IMR-90 (cell line): ENCODE results near the gene KAZALD1. TPM values are rescaled to one million over a fixed set of nuclear protein-coding genes. Genes with fewer than 3 reads are reported as not detected.
A peak's percentile ranks its signal among the peaks of the same experiment; 100 is the strongest.

Experiments
- ATAC-seq: fragments of 200-7000 bp; cut with Tn5 transposase; 2 replicates; pipeline ENCODE4 v1.9.1; 2020; ENCODE audit warnings: low read depth, mild to moderate bottlenecking, moderate library complexity
- BruUV-seq: library from RNA; stranded (reverse); fragments of 400-500 nt; replicated peaks from 2 replicates; lab custom pipeline; 2021; lab: Mats Ljungman, UMichigan
- CTCF ChIA-PET: fragments of 300-600 bp; formaldehyde crosslinking; extraction: SDS; loops from one replicate; lab custom pipeline; 2021; ENCODE audit warnings: antibody characterized with exemption; lab: Yijun Ruan, JAX
- POLR2A ChIA-PET: fragments of 300-600 bp; sonication (Branson Sonifier 250); formaldehyde crosslinking; loops from one replicate; lab custom pipeline; 2022; ENCODE audit warnings: antibody characterized with exemption; ENCODE audit not compliant: unreplicated experiment; lab: Charles Lee
- DNase-seq: peaks from one replicate; pipeline ENCODE4 v3.0.0; 2013
- H2AFZ ChIP-seq: replicated peaks from 2 replicates; pipeline ENCODE3; 2013; ENCODE audit warnings: low read length, mild to moderate bottlenecking; ENCODE audit not compliant: poor library complexity
- H2AK5ac ChIP-seq: 2 replicates; pipeline ENCODE4 v1.6.1; 2013; ENCODE audit warnings: low read depth, low read length, inconsistent platforms
- H2AK9ac ChIP-seq: replicated peaks from 2 replicates; pipeline ENCODE3; 2013; ENCODE audit warnings: mild to moderate bottlenecking, low read depth, low read length, moderate library complexity; ENCODE audit not compliant: poor library complexity
- H2BK120ac ChIP-seq: 2 replicates; pipeline ENCODE4 v1.6.1; 2013; ENCODE audit warnings: low read depth, low read length, inconsistent platforms
- H2BK15ac ChIP-seq: 3 replicates; pipeline ENCODE4 v1.6.1; 2013; ENCODE audit warnings: low read depth, low read length, inconsistent platforms
- H2BK20ac ChIP-seq: 2 replicates; pipeline ENCODE4 v1.6.1; 2013; ENCODE audit warnings: low read depth, mild to moderate bottlenecking, inconsistent platforms, low read length, moderate library complexity
- H2BK5ac ChIP-seq: 2 replicates; pipeline ENCODE4 v1.6.1; 2013; ENCODE audit warnings: mild to moderate bottlenecking, low read depth, low read length, inconsistent platforms; ENCODE audit not compliant: poor library complexity, severe bottlenecking
- H3K14ac ChIP-seq: replicated peaks from 2 replicates; pipeline ENCODE4 v1.6.1; 2013; ENCODE audit warnings: low read depth, low read length, inconsistent platforms
- H3K18ac ChIP-seq: 2 replicates; pipeline ENCODE4 v1.6.1; 2013; ENCODE audit warnings: low read depth, low read length, control low read depth
- H3K23ac ChIP-seq: 2 replicates; pipeline ENCODE4 v1.6.1; 2013; ENCODE audit warnings: low read depth, low read length, inconsistent platforms
- H3K27ac ChIP-seq: 2 replicates; pipeline ENCODE4 v1.5.1; 2013; ENCODE audit warnings: mild to moderate bottlenecking, control low read depth, low read length; ENCODE audit not compliant: insufficient read depth
- H3K27me3 ChIP-seq: 2 replicates; pipeline ENCODE4 v1.6.1; 2013; ENCODE audit warnings: low read length; ENCODE audit not compliant: control insufficient read depth, insufficient read depth
- H3K36me3 ChIP-seq: 2 replicates; pipeline ENCODE4 v1.6.1; 2013; ENCODE audit warnings: low read length, mixed read lengths; ENCODE audit not compliant: control insufficient read depth, insufficient read depth
- H3K4ac ChIP-seq: 2 replicates; pipeline ENCODE4 v1.6.1; 2013; ENCODE audit warnings: low read depth, low read length, inconsistent platforms
- H3K4me1 ChIP-seq: 2 replicates; pipeline ENCODE4 v1.6.1; 2013; ENCODE audit warnings: low read length, mixed read lengths; ENCODE audit not compliant: control insufficient read depth, insufficient read depth
- H3K4me2 ChIP-seq: 2 replicates; pipeline ENCODE4 v1.6.1; 2013; ENCODE audit warnings: low read depth, mild to moderate bottlenecking, control low read depth, low read length, moderate library complexity
- H3K4me3 ChIP-seq: 2 replicates; pipeline ENCODE4 v1.5.1; 2013; ENCODE audit warnings: low read depth, mild to moderate bottlenecking, control low read depth, low read length, moderate library complexity; ENCODE audit not compliant: insufficient read depth
- H3K56ac ChIP-seq: 2 replicates; pipeline ENCODE4 v1.6.1; 2013; ENCODE audit warnings: low read length, inconsistent platforms; ENCODE audit not compliant: insufficient read depth; ENCODE audit errors: extremely low read depth
- H3K79me1 ChIP-seq, 2 experiments: 2 replicates each; pipeline ENCODE4 v1.6.1; 2013; ENCODE audit warnings: low read length in 2 of 2, inconsistent platforms in 1 of 2, low read depth in 1 of 2
- H3K9ac ChIP-seq: 2 replicates; pipeline ENCODE4 v1.6.1; 2013; ENCODE audit warnings: low read depth, low read length, control low read depth
- H3K9me1 ChIP-seq: 2 replicates; pipeline ENCODE4 v1.6.1; 2013; ENCODE audit warnings: low read length, inconsistent platforms; ENCODE audit not compliant: insufficient read depth
- H3K9me3 ChIP-seq: 2 replicates; pipeline ENCODE4 v1.6.1; 2013; ENCODE audit warnings: low read length; ENCODE audit not compliant: control insufficient read depth, insufficient read depth
- H4K20me1 ChIP-seq: 2 replicates; pipeline ENCODE4 v1.6.1; 2013; ENCODE audit warnings: low read length, inconsistent platforms; ENCODE audit not compliant: insufficient read depth
- H4K5ac ChIP-seq: 2 replicates; pipeline ENCODE4 v1.6.1; 2013; ENCODE audit warnings: mild to moderate bottlenecking, low read depth, low read length, control low read depth
- H4K8ac ChIP-seq, 2 experiments: 2 replicates each; pipeline ENCODE4 v1.6.1; 2013; ENCODE audit warnings: low read depth in 2 of 2, low read length in 2 of 2, control low read depth in 1 of 2, inconsistent platforms in 1 of 2
- H4K91ac ChIP-seq: 2 replicates; pipeline ENCODE4 v1.6.1; 2013; ENCODE audit warnings: low read depth, low read length, inconsistent platforms; ENCODE audit not compliant: insufficient read depth
- CTCF ChIP-seq: conservative IDR thresholded peaks from 2 replicates; pipeline ENCODE4 v1.5.1; 2012; ENCODE audit warnings: mild to moderate bottlenecking, low read depth, low read length, improper control_type of control experiment
- FOS ChIP-seq: fragments of 150-350 bp; IDR thresholded peaks from 2 replicates; pipeline ENCODE4 v1.6.1; 2016; ENCODE audit warnings: low read depth, low read length
- MAZ ChIP-seq: IDR thresholded peaks from 2 replicates; pipeline ENCODE4 v1.6.1; 2012; ENCODE audit warnings: low read depth, mild to moderate bottlenecking, low read length, improper control_type of control experiment, moderate library complexity, borderline replicate concordance
- MXI1 ChIP-seq: IDR thresholded peaks from 2 replicates; pipeline ENCODE4 v1.6.1; 2012; ENCODE audit warnings: low read depth, mild to moderate bottlenecking, low read length, moderate library complexity, borderline replicate concordance
- RAD21 ChIP-seq: IDR thresholded peaks from 2 replicates; pipeline ENCODE4 v1.6.1; 2012; ENCODE audit warnings: low read length, improper control_type of control experiment
- SMC3 ChIP-seq: fragments of 150-350 bp; IDR thresholded peaks from 2 replicates; pipeline ENCODE4 v1.6.1; 2016; ENCODE audit warnings: low read depth, mild to moderate bottlenecking, antibody characterized with exemption, low read length, moderate library complexity
- WGBS, 2 experiments: methylation state at CpG; one replicate each; pipeline versions ENCODE4 v1.1.5 to v1.1.7; 2013; ENCODE audit warnings: missing lambda C conversion rate in 2 of 2; ENCODE audit not compliant: insufficient read length in 1 of 2; ENCODE audit errors: extremely low coverage in 2 of 2; 5-methylcytosine and 5-hydroxymethylcytosine counted together
- dilution Hi-C: fragments of 300-500 bp; cut with HindIII; formaldehyde crosslinking; loops from one replicate; pipeline ENCODE4 v1.14.3; 2018; ENCODE audit warnings: low sequenced_read_pairs; ENCODE audit not compliant: unreplicated experiment
- in situ Hi-C: fragments of 300-500 bp; cut with MboI; formaldehyde crosslinking; loops from 3 replicates; pipeline ENCODE4 v1.14.3; 2019; ENCODE audit warnings: low sequenced_read_pairs, inconsistent platforms, mixed read lengths
- intact Hi-C: fragments of 100-400 bp; cut with micrococcal nuclease; formaldehyde crosslinking; loops from 2 replicates; pipeline ENCODE4 v1.10.0; 2022
- polyA plus RNA-seq, 3 experiments: library from polyadenylated mRNA; depleted of rRNA; stranded (reverse); fragments of >200 nt; gene quantifications; 2 replicates each; pipeline ENCODE4 v1.2.3, GENCODE V29; 2012; ENCODE audit warnings: low replicate concordance in 1 of 3
- total RNA-seq: library from RNA; depleted of rRNA; stranded (reverse); fragments of >200 nt; gene quantifications from 2 replicates; pipeline ENCODE4 v1.2.3, GENCODE V29; 2012

KAZALD1 gene
- total and polyA plus RNA-seq, 2 of the 4 experiments (the other 2 are of a cell fraction), result 9.1 to 18.6 TPM

- H3K9me1 ChIP-seq, result peaks cover 4% of the 10 kb centered on the region; the same call in 1 of the 2 replicates
- dilution Hi-C loops, result no loop called here
- ChIA-PET POLR2A (no interaction called here), CTCF (interaction anchor here (0.6 to 1.7 kb wide), 8 partner anchors 14 to 54 kb away, joined by 3 to 9 read pairs (median 4); no protein-coding TSS in a partner anchor)
- no peak overlapping the region for H3K18ac ChIP-seq
- H2AK5ac ChIP-seq, result no peak overlapping the region
- peak overlapping the region; percentile 82 for H3K4me2 ChIP-seq
- peak overlapping the region; percentile 88 for H2AFZ ChIP-seq
- H2BK120ac ChIP-seq, result peak overlapping the region; percentile 57
- H2AK9ac ChIP-seq, result peak overlapping the region; percentile 91
- no peak overlapping the region for H2BK15ac ChIP-seq
- no peaks in the 10 kb centered on the region for H3K9me3 ChIP-seq
- H3K27ac ChIP-seq, result peak overlapping the region; percentile 43
- H4K5ac ChIP-seq, result no peak overlapping the region
- peak overlapping the region; percentile 42 for H3K4me3 ChIP-seq
- peak overlapping the region; percentile 65 for H3K9ac ChIP-seq
- peak overlapping the region; percentile 53 for H4K91ac ChIP-seq
- peak overlapping the region; percentile 73; the same call in 1 of the 2 replicates for H3K14ac ChIP-seq
- ATAC-seq (peak; percentile 58), DNase-seq (peak; percentile 83)
- peaks cover 10% of the 10 kb centered on the region for H3K27me3 ChIP-seq
- in situ Hi-C loops, result no loop called here
- H3K79me1 ChIP-seq, result peaks cover 0 to 15% of the 10 kb centered on the region in 2 experiments; a peak in 2 of 4 replicates
- H3K36me3 ChIP-seq, result no peaks in the 10 kb centered on the region
- H3K4me1 ChIP-seq, result peaks cover 17% of the 10 kb centered on the region
- TF ChIP-seq CTCF (peak; percentile 89), SMC3 (peak; percentile 91), MAZ (0 out of 2 replicates have a peak, but pooled peaks have one; percentile 36), MXI1 (no peak), FOS (no peak), RAD21 (peak; percentile 86)
- H4K8ac ChIP-seq, result peak overlapping the region; percentile 58 to 61; a peak in 3 of 4 replicates
- intact Hi-C loops, result loop anchor here (1.0 to 5.0 kb wide), 3 partner anchors 26 to 49 kb away; partner anchors contain the start of genes PDZD7 and SFXN3
- H2BK5ac ChIP-seq, result peak overlapping the region; percentile 5
- H3K56ac ChIP-seq, result peak overlapping the region; percentile 44; the same call in 1 of the 2 replicates
- H3K23ac ChIP-seq, result peak overlapping the region; percentile 77; the same call in 1 of the 2 replicates
- 3% methylated on average over 21 of the region's 43 CpGs; no CpG with 5 or more reads in 1 of the 2 experiments for WGBS, 2 experiments
- no TSS peak for BruUV-seq
- no peak overlapping the region for H2BK20ac ChIP-seq
- H4K20me1 ChIP-seq, result no peaks in the 10 kb centered on the region
- peak overlapping the region; percentile 81 for H3K4ac ChIP-seq
These were observed 5.7 kb downstream of the KAZALD1 start for GRCh38 chr10:101067356-101068083.
